B cell (primary cell): ENCODE data around the gene THAP11. TPM values are rescaled to one million over a fixed set of nuclear protein-coding genes. Genes with fewer than 3 reads are reported as not detected.

Source experiments
- ATAC-seq: fragments of 200-7000 bp; cut with Tn5 transposase; one replicate; pipeline ENCODE4 v1.10.0; 2021; ENCODE audit warnings: low read depth, mild to moderate bottlenecking, moderate number of reproducible peaks, moderate library complexity
- CTCF ChIA-PET: fragments of 350-600 bp; sonication (Branson Sonifier 250); formaldehyde crosslinking; loops from one replicate; lab custom pipeline; 2021; ENCODE audit warnings: antibody characterized with exemption, inconsistent platforms; lab: Charles Lee
- POLR2A ChIA-PET: fragments of 350-600 bp; sonication (Branson Sonifier 250); formaldehyde crosslinking; loops from one replicate; lab custom pipeline; 2021; ENCODE audit warnings: antibody characterized with exemption; lab: Charles Lee
- DNase-seq: peaks from one replicate; pipeline ENCODE4 v3.0.0; 2013
- H2AFZ ChIP-seq: 2 replicates; pipeline ENCODE4 v1.6.1; 2012; ENCODE audit warnings: mild to moderate bottlenecking, low read depth, low read length; ENCODE audit not compliant: insufficient read depth, poor library complexity, severe bottlenecking
- H3K27ac ChIP-seq, 2 donors: 1 replicate in 1 of 2; 2 replicates in 1 of 2; pipeline ENCODE4 v1.5.1; 2012 to 2013; ENCODE audit warnings: low read length in 2 of 2, mild to moderate bottlenecking in 2 of 2, moderate library complexity in 1 of 2
- H3K27me3 ChIP-seq, 4 experiments: fragments of 200-600 bp in 1 of 4; sonication (generic) in 1 of 4; replicated peaks in 1 of 4; 1 replicate in 2 of 4; 2 replicates in 2 of 4; pipeline versions ENCODE4 v1.6.1 to v1.7.0; 2013 to 2016; ENCODE audit warnings: low read length in 3 of 4, mild to moderate bottlenecking in 2 of 4, mixed read lengths in 1 of 4, moderate library complexity in 1 of 4; ENCODE audit not compliant: insufficient read depth in 4 of 4, control insufficient read depth in 3 of 4; ENCODE audit errors: control extremely low read depth in 1 of 4
- H3K36me3 ChIP-seq, 2 experiments: replicated peaks in 1 of 2; 1 replicate in 1 of 2; 2 replicates in 1 of 2; pipeline versions ENCODE4 v1.6.1 to v1.7.1; 2013; ENCODE audit warnings: low read length in 1 of 2; ENCODE audit not compliant: insufficient read depth in 2 of 2, control insufficient read depth in 1 of 2; ENCODE audit errors: control extremely low read depth in 1 of 2, extremely low read depth in 1 of 2
- H3K4me1 ChIP-seq, 2 donors: fragments of 200-600 bp in 1 of 2; sonication (generic) in 1 of 2; 1 replicate in 1 of 2; 2 replicates in 1 of 2; pipeline versions ENCODE4 v1.5.1 to v1.6.1; 2013 to 2017; ENCODE audit warnings: low read length in 2 of 2; ENCODE audit not compliant: control insufficient read depth in 2 of 2, insufficient read depth in 2 of 2
- H3K4me2 ChIP-seq: replicated peaks from 2 replicates; pipeline ENCODE3; 2012; ENCODE audit warnings: mild to moderate bottlenecking, low read depth, low read length; ENCODE audit not compliant: poor library complexity, severe bottlenecking
- H3K4me3 ChIP-seq, 5 experiments: fragments of 200-600 bp in 1 of 5; sonication (generic) in 1 of 5; 1 replicate in 3 of 5; 2 replicates in 2 of 5; pipeline versions ENCODE4 v1.5.1 to v1.7.0; 2011 to 2016; ENCODE audit warnings: low read length in 4 of 5, mild to moderate bottlenecking in 4 of 5, low read depth in 2 of 5, control low read depth in 1 of 5, moderate library complexity in 1 of 5; ENCODE audit not compliant: insufficient read depth in 1 of 5; ENCODE audit errors: control extremely low read depth in 1 of 5, extremely low read depth in 1 of 5
- H3K79me2 ChIP-seq: fragments of 200-600 bp; sonication (generic); one replicate; pipeline ENCODE4 v1.6.0; 2016; ENCODE audit warnings: low read length; ENCODE audit not compliant: control insufficient read depth, insufficient read depth
- H3K9ac ChIP-seq: fragments of 200-600 bp; sonication (generic); 2 replicates; pipeline ENCODE4 v1.6.1; 2017; ENCODE audit warnings: mild to moderate bottlenecking, low read length, moderate library complexity
- H3K9me3 ChIP-seq, 3 donors: one replicate each; pipeline versions ENCODE4 v1.6.1 to v1.7.1; 2013; ENCODE audit warnings: low read length in 2 of 3; ENCODE audit not compliant: control insufficient read depth in 2 of 3, insufficient read depth in 1 of 3; ENCODE audit errors: control extremely low read depth in 1 of 3
- H4K20me1 ChIP-seq: 2 replicates; pipeline ENCODE4 v1.6.0; 2012; ENCODE audit warnings: mild to moderate bottlenecking, low read length; ENCODE audit not compliant: insufficient read depth, control insufficient read depth, poor library complexity, severe bottlenecking
- H3K27ac Mint-ChIP-seq: one replicate; pipeline ENCODE4 v1.8.0; 2021; ENCODE audit warnings: mixed read lengths
- H3K27me3 Mint-ChIP-seq: one replicate; pipeline ENCODE4 v1.8.0; 2021; ENCODE audit warnings: mixed read lengths
- H3K4me1 Mint-ChIP-seq: one replicate; pipeline ENCODE4 v1.8.0; 2021; ENCODE audit warnings: mixed read lengths
- H3K4me3 Mint-ChIP-seq: one replicate; pipeline ENCODE4 v1.8.0; 2021; ENCODE audit warnings: mixed read lengths
- H3K9me3 Mint-ChIP-seq: one replicate; pipeline ENCODE4 v1.8.0; 2022; ENCODE audit warnings: mixed read lengths; ENCODE audit not compliant: insufficient read depth
- CTCF ChIP-seq: fragments of 200-600 bp; IDR thresholded peaks from one replicate; pipeline ENCODE4 v1.8.0; 2022; ENCODE audit warnings: antibody characterized with exemption, mild to moderate bottlenecking
- EZH2 ChIP-seq: IDR thresholded peaks from 2 replicates; pipeline ENCODE4 v1.6.1; 2012; ENCODE audit warnings: borderline replicate concordance, low read depth, mild to moderate bottlenecking, moderate library complexity, low read length; ENCODE audit not compliant: insufficient read depth, poor library complexity, severe bottlenecking
- WGBS: methylation state at CpG from one replicate; pipeline ENCODE4 v1.1.5; 2013; ENCODE audit warnings: missing lambda C conversion rate; ENCODE audit not compliant: insufficient coverage; 5-methylcytosine and 5-hydroxymethylcytosine counted together
- intact Hi-C: fragments of 100-400 bp; cut with micrococcal nuclease; formaldehyde crosslinking; loops from one replicate; pipeline ENCODE4 v1.10.0; 2022
- polyA plus RNA-seq: library from polyadenylated mRNA; depleted of rRNA; stranded (reverse); fragments of >200 nt; gene quantifications from 2 replicates; pipeline ENCODE4 v1.2.3, GENCODE V29; 2012
- total RNA-seq, 2 donors: library from RNA; stranded (reverse); fragments of 120-200 nt in 1 of 2; gene quantifications; 1 replicate in 1 of 2; 2 replicates in 1 of 2; pipeline versions ENCODE4 v1.2.3 to v1.2.4, GENCODE V29; 2013 to 2022

The THAP11 gene
- total and polyA plus RNA-seq, 2 donors (not counting 1 experiment from before 2014, with no cell fraction given) = 24.4 to 42.7 TPM

- ChIA-PET POLR2A (no interaction called here), CTCF (interaction anchor here (1.1 to 1.5 kb wide), 3 partner anchors 25 to 50 kb away, joined by 3 to 4 read pairs (median 4); partner anchors contain the start of gene TSNAXIP1)
- Histone ChIP-seq H3K27me3 (no peaks in the 10 kb centered on the region), H3K4me1 (no peaks in the 10 kb centered on the region), H4K20me1 (peaks cover 79% of the 10 kb centered on the region), H3K9ac (no peak overlapping the region), H3K4me3 (no peak overlapping the region), H2AFZ (no peak overlapping the region), H3K4me2 (no peak overlapping the region), H3K79me2 (peaks cover 99% of the 10 kb centered on the region), H3K27ac (no peak overlapping the region), H3K36me3 (peaks cover 0 to 18% of the 10 kb centered on the region in 2 experiments), H3K9me3 (no peaks in the 10 kb centered on the region)
- Mint-ChIP-seq H3K4me3 (no peak overlapping the region), H3K27me3 (no peaks in the 10 kb centered on the region), H3K4me1 (peaks cover 28% of the 10 kb centered on the region), H3K27ac (no peak overlapping the region), H3K9me3 (no peaks in the 10 kb centered on the region)
- no peak for ATAC-seq
- intact Hi-C loops = no loop called here
- DNase-seq = no peak
- TF ChIP-seq EZH2 (no peak), CTCF (no peak)
- no CpG with 5 or more reads among the region's 3 CpGs for WGBS
Measured at GRCh38 chr16:67857547-67858233, 15.6 kb downstream of the THAP11 start.

GRCh38 chr16:67858500-67858899 is 16.4 kb downstream of the THAP11 start:
- Histone ChIP-seq H3K9ac (no peak overlapping the region), H3K4me1 (no peaks in the 10 kb centered on the region), H3K27ac (no peak overlapping the region), H3K36me3 (peaks cover 0 to 18% of the 10 kb centered on the region in 2 experiments), H3K4me3 (no peak overlapping the region), H3K4me2 (no peak overlapping the region), H3K79me2 (peaks cover 99% of the 10 kb centered on the region), H4K20me1 (peaks cover 79% of the 10 kb centered on the region), H2AFZ (no peak overlapping the region), H3K27me3 (no peaks in the 10 kb centered on the region), H3K9me3 (no peaks in the 10 kb centered on the region)
- H3K4me3 Mint-ChIP-seq = no peak overlapping the region
- ATAC-seq (no peak), DNase-seq (no peak)
- H3K4me1 Mint-ChIP-seq = peaks cover 28% of the 10 kb centered on the region
- ChIA-PET POLR2A (interaction anchor here (0.7 kb wide), 1 partner anchor 134 kb away, joined by 6 read pairs; no protein-coding TSS in a partner anchor), CTCF (interaction anchor here (1.0 to 1.5 kb wide), 3 partner anchors 25 to 51 kb away, joined by 3 to 4 read pairs (median 3); partner anchors contain the start of gene TSNAXIP1)
- WGBS = 83% methylated on average over 4 of the region's 4 CpGs
- H3K27me3 Mint-ChIP-seq = no peaks in the 10 kb centered on the region
- no peaks in the 10 kb centered on the region for H3K9me3 Mint-ChIP-seq
- intact Hi-C loops = no loop called here
- TF ChIP-seq CTCF (no peak), EZH2 (no peak)
- H3K27ac Mint-ChIP-seq = no peak overlapping the region
